Neural crest cell (in vitro differentiated cells): ENCODE measurements around the gene ESRRB. TPM values are rescaled to one million over a fixed set of nuclear protein-coding genes. Genes with fewer than 3 reads are reported as not detected.

ENCODE experiments used
- DNase-seq: peaks from one replicate; pipeline ENCODE4 v3.0.0; 2021; ENCODE audit warnings: low read depth, mixed read lengths, low spot score
- H3K27ac Mint-ChIP-seq: one replicate; pipeline ENCODE4 v1.8.0; 2021; ENCODE audit warnings: mild to moderate bottlenecking, mixed read lengths; ENCODE audit not compliant: unreplicated experiment
- H3K27me3 Mint-ChIP-seq: 2 replicates; pipeline ENCODE4 v1.8.0; 2021; ENCODE audit warnings: low read depth, mild to moderate bottlenecking, mixed read lengths
- H3K36me3 Mint-ChIP-seq: 2 replicates; pipeline ENCODE4 v1.8.0; 2021; ENCODE audit warnings: low read depth, mild to moderate bottlenecking, mixed read lengths
- H3K4me1 Mint-ChIP-seq: 2 replicates; pipeline ENCODE4 v1.8.0; 2021; ENCODE audit warnings: mixed read lengths
- H3K4me3 Mint-ChIP-seq: one replicate; pipeline ENCODE4 v1.8.0; 2021; ENCODE audit warnings: mild to moderate bottlenecking, mixed read lengths
- H3K9me3 Mint-ChIP-seq: 2 replicates; pipeline ENCODE4 v1.8.0; 2021; ENCODE audit warnings: mixed read lengths
- CTCF ChIP-seq: fragments of 200-600 bp; sonication (generic); conservative IDR thresholded peaks from 2 replicates; pipeline ENCODE4 v1.5.0; 2021; ENCODE audit warnings: antibody characterized with exemption, mild to moderate bottlenecking
- total RNA-seq: library from RNA; stranded (reverse); gene quantifications from 2 replicates; pipeline ENCODE4 v1.2.1, GENCODE V29; 2021

The ESRRB gene
- total RNA-seq, 1 donor from 2014 or later, result 0.28 TPM

GRCh38 chr14:76355771-76356170 is 20.2 kb upstream of the ESRRB start:
- Mint-ChIP-seq H3K9me3 (no peaks in the 10 kb centered on the region), H3K36me3 (no peaks in the 10 kb centered on the region), H3K27me3 (peaks cover 47% of the 10 kb centered on the region), H3K4me3 (no peak overlapping the region), H3K4me1 (peaks cover 3% of the 10 kb centered on the region), H3K27ac (no peak overlapping the region)
- no peak for TF ChIP-seq CTCF
- DNase-seq, result no peak

- no peaks in the 10 kb centered on the region for H3K9me3 Mint-ChIP-seq
- peaks cover 1% of the 10 kb centered on the region for H3K4me1 Mint-ChIP-seq
- H3K27ac Mint-ChIP-seq, result no peak overlapping the region
- no peak for DNase-seq
- no peak for TF ChIP-seq CTCF
- no peaks in the 10 kb centered on the region for H3K36me3 Mint-ChIP-seq
- H3K4me3 Mint-ChIP-seq, result no peak overlapping the region
- H3K27me3 Mint-ChIP-seq, result peaks cover 69% of the 10 kb centered on the region
Observed at GRCh38 chr14:76371066-76371465, 4.9 kb upstream of the ESRRB start.

- no peak for TF ChIP-seq CTCF
- Mint-ChIP-seq H3K4me3 (no peak overlapping the region), H3K27me3 (peaks cover 86% of the 10 kb centered on the region), H3K36me3 (no peaks in the 10 kb centered on the region), H3K4me1 (peaks cover 12% of the 10 kb centered on the region), H3K9me3 (no peaks in the 10 kb centered on the region), H3K27ac (no peak overlapping the region)
- no peak for DNase-seq
Observed at GRCh38 chr14:76373456-76373855, 2.5 kb upstream of the ESRRB start.

GRCh38 chr14:76375484-76375883 is 453 bp upstream of the ESRRB start:
- no peaks in the 10 kb centered on the region for H3K9me3 Mint-ChIP-seq
- H3K4me3 Mint-ChIP-seq, result no peak overlapping the region
- H3K36me3 Mint-ChIP-seq, result no peaks in the 10 kb centered on the region
- peaks cover 98% of the 10 kb centered on the region for H3K27me3 Mint-ChIP-seq
- H3K27ac Mint-ChIP-seq, result no peak overlapping the region
- H3K4me1 Mint-ChIP-seq, result peaks cover 15% of the 10 kb centered on the region
- no peak for TF ChIP-seq CTCF
- DNase-seq, result no peak

- Mint-ChIP-seq H3K4me1 (peaks cover 15% of the 10 kb centered on the region), H3K36me3 (no peaks in the 10 kb centered on the region), H3K9me3 (no peaks in the 10 kb centered on the region), H3K27ac (no peak overlapping the region), H3K27me3 (peaks cover 100% of the 10 kb centered on the region), H3K4me3 (peak overlapping the region; percentile 86)
- DNase-seq, result no peak
- no peak for TF ChIP-seq CTCF
Observed at GRCh38 chr14:76376409-76376877, 506 bp downstream of the ESRRB start.
